ENCODE measurements around the gene P2RX5.
A peak's percentile ranks its signal among the peaks of the same experiment; 100 is the strongest.

DNA sequence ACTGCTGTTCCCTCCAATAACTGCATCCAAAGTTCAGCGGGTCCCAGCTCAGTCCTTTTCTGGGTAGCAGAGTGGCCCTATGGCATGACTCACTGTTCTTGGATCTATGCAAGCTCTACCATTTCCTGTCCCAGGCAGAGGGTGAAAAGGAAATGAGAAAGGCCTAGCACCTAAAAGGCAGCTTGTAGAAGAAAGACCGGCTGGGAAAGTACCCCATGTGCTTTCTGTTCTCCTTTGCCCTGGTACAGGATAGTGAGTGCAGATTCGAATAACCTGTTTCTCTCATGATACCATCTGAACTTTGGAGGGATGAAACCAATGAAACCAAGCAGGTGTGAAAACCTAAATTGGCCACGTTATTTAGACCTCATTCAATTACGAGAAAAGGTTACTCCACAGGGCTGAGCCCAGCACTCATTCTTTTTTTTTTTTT, 15.0 kb upstream of the P2RX5 start:
- TF ChIP-seq, protein P1, sequence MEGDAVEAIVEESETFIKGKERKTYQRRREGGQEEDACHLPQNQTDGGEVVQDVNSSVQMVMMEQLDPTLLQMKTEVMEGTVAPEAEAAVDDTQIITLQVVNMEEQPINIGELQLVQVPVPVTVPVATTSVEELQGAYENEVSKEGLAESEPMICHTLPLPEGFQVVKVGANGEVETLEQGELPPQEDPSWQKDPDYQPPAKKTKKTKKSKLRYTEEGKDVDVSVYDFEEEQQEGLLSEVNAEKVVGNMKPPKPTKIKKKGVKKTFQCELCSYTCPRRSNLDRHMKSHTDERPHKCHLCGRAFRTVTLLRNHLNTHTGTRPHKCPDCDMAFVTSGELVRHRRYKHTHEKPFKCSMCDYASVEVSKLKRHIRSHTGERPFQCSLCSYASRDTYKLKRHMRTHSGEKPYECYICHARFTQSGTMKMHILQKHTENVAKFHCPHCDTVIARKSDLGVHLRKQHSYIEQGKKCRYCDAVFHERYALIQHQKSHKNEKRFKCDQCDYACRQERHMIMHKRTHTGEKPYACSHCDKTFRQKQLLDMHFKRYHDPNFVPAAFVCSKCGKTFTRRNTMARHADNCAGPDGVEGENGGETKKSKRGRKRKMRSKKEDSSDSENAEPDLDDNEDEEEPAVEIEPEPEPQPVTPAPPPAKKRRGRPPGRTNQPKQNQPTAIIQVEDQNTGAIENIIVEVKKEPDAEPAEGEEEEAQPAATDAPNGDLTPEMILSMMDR (IDR thresholded peaks at IDR 0.05) = no peak
- TF ChIP-seq POLR2A (IDR thresholded peaks at IDR 0.05) (no peak), EP300 (IDR thresholded peaks at IDR 0.05) (no peak), POLR2AphosphoS5 (IDR thresholded peaks at IDR 0.05) (peak in 1 of 3 donors; percentile 20)
